HL-60/S4 (cell line): ENCODE data around the gene CLASP2.
"Not testable (repeated sequence)": the region's sequence is repeated elsewhere in the genome, so short reads cannot be mapped to it uniquely, and the experiment has no call there.

Experiments
- in situ Hi-C: fragments of 300-500 bp; cut with MboI; formaldehyde crosslinking; loops from 2 replicates; pipeline ENCODE4 v1.14.3; 2022; ENCODE audit warnings: low sequenced_read_pairs

CLASP2 gene

DNA sequence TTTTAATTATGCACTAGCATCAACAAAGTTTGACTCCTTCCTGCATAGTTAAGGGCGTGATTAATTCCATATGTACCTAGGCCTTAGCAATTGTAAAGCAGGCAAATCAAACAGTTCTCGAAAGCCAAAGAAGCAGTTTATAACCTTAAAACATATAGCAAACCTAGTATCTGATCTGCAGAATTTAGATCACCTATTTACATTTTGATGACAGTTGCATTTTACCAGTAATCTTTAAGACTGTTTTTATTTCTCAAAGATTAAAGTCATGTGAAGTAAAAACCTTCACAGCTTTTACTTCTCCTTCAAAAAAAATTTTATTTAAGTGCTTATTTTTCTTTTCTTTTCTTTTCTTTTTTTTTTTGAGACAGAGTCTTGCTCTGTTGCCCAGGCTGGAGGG lies 257.0 kb downstream of the CLASP2 start:
- in situ Hi-C loops, result no loop called here

DNA sequence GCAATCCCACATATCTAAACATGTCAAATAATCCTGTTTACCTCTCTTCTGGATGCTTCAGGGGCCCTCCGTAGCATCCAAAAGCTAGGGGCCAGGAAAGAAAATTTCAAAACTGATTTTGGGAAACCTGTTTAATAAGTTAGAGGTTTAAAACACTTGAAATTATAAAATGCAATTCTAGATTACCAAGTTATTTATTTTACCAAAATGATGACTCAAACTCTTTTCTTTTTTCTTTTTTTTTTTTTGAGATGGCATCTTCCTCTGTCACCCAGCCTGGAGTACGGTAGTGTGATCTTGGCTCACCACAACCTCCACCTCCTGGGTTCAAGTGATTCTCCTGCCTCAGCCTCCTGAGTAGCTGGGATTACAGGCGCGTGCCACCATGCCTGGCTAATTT lies 258.5 kb downstream of the CLASP2 start:
- in situ Hi-C loops, result not testable (repeated sequence)

DNA sequence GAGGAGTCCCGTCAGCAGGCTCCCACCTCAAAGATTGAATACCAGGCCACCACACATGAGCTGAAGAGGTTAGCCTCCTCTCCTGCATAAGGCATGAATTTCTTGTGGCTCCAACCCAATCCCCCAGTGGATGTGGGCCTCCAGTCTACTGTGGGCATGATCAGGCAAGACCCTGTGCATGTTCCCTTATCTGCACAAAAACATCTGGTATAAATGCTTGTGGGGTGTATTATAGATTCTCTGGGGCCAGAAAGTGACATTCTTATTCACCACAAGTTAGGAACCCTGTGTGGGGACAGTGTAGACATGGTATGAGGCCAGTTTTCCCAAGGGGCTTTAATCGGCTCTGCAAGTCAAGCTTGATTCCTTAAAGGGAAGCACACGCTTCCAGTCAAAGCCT lies 259.6 kb downstream of the CLASP2 start:
- in situ Hi-C loops, result no loop called here

DNA sequence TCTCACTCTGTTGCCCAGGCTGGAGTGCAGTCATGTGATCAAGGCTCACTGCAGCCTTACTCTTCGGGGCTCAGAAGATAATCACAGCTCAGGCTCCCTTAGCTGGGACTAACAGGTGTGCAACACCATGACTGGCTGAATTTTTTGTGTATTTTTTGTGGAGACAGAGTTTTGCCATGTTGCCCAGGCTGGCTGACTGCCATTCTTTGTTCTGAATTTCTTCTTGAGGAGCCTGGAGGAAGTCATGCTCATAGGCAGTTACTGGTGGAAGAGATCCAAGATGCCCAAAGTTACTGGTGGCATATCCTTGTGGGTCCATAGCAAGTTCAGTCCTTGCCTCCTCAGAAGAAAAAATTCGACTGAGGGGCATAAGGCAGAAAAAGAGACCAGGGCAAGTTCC lies 261.3 kb downstream of the CLASP2 start:
- in situ Hi-C loops, result no loop called here

DNA sequence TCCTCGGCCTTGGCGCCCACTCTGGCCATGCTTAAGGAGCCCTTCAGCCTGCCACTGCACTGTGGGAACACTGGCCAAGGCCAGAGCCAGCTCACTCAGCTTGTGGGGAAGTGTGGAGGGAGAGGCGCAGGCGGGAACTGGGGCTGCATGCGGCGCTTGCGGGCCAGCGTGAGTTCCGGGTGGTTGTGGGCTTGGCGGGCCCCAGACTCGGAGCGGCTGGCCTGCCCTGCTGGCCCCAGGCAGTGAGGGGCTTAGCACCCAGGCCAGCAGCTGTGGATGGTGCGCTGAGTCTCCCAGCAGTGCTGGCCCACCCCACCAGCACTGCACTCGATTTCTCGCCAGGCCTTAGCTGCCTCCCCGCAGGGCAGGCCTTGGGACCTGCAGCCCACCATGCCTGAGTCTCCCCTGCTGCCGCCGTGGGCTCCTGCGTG lies 264.7 kb downstream of the CLASP2 start:
- in situ Hi-C loops, result no loop called here

DNA sequence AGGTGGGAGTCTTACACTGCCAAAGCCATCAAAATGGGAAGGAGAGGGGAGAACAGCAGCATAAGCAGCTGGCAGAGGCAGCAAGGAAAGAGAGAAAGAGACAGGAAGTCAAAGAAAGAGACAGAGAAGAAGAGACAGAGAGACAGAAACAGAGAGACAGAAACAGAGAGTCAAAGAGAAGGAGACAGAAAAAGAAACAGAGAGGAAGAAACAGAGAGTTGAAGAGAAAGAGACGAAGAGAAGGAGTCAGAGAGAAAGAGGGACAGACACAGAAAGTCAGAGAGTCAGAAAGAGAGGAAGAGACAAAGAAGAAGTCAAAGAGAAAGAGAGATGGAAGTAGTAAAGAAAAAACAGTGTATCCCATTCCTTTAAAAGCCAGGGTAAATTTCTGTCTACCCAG lies 266.1 kb downstream of the CLASP2 start:
- in situ Hi-C loops, result not testable (repeated sequence)

DNA sequence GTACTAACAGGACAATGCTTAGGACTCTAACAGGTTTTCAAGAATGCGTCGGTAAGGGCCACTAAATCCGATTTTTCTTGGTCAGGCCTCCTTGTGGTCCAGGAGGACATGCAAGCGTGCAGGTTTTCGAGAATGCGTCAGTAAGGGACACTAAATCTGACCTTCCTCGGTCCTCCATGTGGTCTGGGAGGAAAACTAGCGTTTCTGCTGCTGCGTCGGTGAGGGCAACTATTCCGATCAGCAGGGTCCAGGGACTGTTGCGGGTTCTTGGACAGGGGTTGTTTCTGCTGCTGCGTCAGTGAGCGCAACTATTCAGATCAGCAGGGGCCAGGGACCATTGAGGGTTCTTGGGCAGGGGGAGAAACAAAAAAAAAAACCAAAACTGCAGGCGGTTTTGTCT lies 270.1 kb downstream of the CLASP2 start:
- in situ Hi-C loops, result no loop called here

DNA sequence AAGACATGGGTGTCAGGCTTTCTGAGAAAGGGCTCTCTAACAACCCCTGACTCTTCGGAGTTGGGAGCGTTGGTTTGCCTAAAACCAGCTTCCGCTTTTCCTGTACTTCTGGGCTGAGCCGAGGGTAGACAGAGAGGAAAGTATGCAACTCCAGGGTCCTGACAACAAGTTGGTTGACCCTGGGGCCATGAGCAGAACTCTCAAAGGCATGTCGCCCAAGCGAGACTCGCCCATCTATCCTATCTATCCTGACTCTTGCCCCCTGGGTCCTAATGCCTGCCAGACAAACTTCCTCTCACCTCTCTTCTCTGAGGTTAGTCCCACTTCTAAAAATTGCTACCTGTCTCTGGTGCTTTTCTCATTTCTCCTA lies 270.8 kb downstream of the CLASP2 start:
- in situ Hi-C loops, result not testable (repeated sequence)
